CD4-positive, alpha-beta T cell treated with Interleukin-2 at 100 ng/mL for 4 hours (primary cell): Measurements from ENCODE around the gene NRP1.

Source experiments
- DNase-seq: peaks from one replicate; pipeline ENCODE4 v3.0.0-alpha.2; 2020; ENCODE audit warnings: low spot score

The NRP1 gene

DNA sequence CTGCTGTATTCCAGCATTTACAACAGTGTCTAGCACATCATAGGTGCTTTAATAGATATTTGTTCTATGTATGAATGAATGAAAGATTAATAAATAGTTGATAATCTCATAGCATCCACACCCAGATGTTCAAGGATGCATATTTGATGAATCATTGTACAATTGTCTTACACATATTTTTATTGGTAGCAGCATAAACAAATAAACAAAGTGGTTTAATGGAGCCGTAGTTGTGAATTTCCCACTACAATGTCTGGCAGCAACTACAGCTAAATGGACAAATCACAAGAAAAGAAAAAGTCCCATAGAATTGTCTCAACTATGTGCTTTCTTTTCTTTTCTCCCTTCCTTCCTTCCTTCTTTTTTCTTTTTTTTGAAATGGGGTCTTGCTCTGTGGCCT, 150.8 kb downstream of the NRP1 start:
- DNase-seq: no peak

DNA sequence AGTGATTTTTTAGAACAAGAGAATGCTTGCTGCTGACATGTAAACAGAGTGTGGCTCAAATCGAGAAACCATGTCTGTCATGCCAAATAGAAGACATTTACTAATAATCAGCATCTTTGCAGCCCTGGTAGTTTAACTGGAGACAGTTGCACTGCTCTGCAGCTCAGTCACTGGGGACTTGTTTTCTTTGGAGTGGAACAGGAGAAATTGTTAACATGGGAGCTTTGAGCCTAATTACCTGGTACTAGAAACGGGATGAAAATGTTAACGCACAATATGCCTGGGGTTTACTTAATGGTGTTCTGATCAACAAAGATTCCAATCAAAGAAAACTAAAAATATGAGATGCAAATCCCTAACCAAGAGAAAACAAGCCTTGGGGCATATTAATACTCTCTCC, 153.5 kb downstream of the NRP1 start:
- no peak for DNase-seq

DNA sequence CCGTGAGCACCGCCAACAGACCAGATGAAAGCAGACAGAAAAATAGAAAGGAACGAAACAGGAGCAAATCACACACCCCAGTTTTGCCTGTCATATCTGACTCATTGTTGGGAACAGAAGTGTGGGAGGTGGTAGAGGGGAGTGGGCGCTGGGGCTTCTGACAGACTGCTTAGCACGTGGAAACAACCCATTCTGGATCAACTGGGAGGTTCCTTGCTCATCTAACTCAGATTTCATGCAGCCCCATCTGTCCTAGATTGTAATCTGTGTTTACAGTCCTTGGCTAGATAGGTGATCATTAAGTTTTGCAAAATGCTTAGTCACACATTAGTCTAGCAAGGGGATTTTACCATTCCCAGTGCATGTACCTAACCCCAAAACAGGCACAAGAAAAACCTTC, 154.1 kb downstream of the NRP1 start:
- DNase-seq: no peak

DNA sequence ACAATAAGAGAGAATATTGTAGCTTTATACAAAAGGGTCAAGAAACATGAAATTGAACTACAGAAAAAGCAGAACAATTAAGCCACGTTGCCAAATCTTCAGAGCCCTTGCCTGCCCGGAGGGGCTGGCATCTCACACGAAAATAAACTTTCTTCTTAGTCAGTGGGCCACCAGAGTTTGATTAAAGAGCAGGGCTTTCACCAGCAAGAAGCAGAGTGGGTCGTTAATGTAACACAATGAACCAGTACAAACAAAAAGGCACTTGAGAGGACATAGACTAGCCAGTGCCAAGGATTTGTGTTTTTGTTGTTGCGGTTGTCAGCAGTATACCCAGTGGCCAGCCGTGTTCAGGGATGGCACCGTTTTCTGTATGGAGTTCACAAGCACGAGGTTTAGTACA, 155.4 kb downstream of the NRP1 start:
- no peak for DNase-seq

DNA sequence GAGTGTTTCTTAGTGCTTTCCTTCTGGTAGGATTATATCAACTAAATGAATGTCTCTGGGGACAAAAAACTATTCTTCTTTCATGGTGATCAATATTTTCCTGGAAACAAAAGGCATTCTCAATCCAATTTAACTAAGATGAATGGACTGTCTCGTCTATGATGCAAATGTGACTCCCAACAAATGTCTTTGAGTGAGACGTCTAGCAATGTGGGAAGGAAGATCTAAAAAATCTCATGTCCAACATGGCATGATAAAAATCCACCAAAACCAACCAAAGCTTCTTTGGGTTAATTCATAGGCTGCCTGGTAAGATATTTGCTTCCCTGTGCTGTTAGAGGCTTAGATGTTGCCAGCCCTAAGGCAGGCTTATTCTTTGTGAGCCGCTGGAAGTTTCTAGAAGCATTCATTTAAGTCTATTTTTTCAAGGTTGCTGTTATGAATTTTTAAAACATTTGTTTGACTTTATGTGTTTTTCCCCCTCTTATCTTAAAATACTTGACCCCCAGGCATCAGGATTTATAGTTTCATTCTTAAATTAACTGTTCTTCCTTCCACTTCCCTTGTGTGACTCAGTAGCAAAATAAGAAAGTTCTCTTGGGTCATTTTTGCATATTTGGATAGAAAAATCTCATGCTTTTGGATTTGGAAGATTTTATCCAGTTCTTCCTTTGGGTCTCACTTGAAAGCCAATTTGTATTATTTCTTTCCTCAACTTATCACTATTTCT, 156.3 kb downstream of the NRP1 start:
- no peak for DNase-seq

DNA sequence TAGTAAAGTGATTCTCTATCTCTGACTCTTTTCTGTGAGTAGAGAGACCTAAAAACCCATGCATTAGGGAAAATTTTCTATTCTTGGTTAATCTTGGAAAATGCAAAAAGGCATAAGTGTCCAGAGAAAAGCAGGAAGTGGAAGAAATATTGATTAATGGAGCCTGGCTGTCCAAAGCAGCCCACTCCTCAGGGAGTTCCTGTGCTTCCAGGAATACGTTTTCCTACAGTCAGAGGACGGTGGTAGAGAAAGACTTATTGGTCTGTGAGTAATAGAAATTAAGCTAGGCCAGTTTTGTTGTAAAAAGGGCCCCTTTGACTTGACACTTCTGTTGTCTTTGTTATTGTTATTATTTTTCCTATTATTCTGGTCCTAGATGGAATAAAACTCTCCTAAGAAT, 157.8 kb downstream of the NRP1 start:
- no peak for DNase-seq

DNA sequence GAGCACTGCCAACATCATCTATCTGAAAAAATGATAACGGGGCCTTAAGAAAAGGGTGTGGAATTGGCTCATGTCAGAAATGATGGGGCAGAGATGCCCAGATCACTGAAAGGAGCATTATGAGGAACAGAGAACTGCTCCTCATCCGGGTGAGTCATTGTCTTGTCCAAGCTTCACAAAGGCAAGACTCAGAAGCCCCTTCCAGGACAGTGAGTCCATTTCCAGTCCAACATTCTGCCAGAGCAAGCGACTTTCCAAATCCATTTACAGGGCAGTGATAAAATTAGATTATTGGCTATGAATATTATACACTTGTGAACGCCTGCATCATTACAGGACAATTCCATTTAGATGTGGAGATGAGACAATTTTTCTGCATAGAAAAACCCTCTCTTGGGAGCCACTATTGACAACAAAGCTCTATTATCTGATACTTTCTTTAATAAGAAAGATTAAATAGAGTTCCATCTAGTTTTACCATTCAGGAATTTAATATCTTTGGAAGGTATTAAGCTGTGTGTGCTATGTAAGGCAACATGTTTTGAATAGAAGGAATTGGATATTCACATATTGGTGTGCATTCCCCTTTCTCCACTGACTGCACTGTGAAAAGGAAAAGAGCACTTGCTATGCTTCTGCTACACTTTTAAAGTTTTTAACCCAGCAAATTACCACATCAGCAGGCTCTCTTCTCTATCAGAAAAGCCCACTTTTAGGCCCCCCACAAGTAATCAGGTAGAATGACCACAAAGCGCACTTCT, 159.6 kb downstream of the NRP1 start:
- DNase-seq: no peak

DNA sequence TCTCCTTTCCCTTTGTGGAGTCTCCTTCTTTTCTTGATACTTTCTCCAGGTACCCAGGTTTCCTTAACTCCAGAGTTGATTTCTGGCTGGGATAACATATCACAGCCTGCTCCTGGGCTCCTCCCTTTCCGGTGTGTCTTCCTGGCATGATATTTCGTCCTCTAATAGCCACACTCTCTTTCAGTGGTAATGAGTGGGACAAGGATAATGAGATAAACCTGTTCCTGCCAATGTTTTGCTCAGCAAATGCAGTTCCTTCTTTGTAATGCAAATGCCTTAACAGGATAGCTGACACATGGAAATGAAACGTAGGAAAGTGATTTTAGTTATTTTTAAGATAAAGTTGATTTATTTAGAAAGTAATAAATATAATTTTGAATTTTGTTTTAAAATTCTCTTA, 168.6 kb downstream of the NRP1 start:
- DNase-seq: no peak

DNA sequence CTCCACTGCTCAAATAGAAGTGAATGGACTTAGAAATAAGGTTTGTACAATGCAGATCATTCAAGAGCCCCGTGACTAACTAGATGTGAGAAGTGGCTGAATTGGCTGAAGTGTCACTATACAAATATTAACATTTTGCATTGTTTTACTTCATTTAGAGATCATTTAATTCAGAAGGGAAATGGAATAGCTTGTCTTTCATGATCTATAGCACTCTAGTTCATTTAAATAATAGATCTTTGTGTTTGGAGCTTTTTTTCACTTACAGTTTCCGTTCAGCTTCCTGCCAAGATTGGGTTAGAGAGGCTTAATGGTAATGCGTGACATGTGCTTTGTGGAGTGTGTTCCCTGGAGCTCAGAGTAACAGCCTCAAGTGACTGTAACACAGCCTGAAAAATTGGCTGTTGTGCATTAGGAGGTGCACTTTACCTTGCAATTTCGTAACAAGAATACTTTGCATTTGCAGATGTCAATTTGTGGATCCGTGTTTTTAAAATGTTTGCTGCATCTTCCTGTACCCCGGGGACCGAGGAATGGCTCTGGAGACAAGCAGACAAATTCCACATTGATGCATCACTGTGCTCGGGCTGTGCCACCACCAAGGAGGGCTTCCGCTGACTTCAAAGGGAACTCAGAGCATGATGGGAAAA, 170.3 kb downstream of the NRP1 start:
- no peak for DNase-seq

DNA sequence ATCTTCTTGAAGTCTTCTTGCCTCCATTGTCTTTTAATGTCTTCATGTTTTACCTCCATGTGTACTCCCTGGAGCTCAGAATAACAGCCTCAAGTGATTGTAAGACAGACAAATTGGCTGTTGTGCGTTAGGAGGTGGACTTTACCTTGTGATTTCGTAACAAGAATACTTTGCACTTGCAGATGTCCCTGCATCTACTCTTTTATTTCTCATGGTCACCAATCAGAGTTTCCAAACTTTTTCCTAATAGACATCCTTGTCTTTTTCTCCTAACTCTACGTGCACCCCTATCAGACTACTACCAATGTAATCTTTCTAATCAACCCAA, 172.3 kb downstream of the NRP1 start:
- no peak for DNase-seq

DNA sequence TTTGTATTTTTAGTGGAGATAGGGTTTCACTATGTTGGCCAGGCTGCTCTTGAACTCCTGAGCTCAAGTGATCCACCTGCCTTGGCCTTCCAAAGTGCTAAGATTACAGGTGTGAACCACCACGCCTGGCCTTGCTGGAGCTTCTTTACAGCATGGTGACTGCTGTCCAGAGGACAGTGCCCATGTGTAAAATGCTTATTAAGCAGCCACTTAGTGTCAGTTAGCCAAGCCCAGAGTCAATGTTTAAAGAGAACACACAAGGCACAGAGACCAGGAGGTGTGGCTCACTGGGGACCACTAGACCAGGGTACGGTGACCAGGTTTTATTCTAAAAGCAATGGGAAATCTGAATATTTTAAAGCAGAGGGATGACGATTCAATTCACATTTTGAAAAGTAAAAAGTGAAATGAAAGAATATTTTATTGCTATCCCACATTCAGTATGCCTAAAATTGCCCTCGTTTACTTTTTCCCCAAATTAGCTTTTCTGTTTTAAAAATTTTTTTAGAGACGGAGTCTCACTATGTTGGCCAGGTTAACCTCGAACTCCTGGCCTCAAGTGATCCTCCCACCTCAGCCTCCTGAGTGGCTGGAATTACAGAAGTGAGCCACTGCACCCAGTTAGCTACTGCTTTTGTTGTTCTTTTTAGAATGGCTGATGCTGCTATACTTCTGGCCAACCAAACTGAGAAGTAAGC, 172.8 kb downstream of the NRP1 start:
- DNase-seq: no peak

DNA sequence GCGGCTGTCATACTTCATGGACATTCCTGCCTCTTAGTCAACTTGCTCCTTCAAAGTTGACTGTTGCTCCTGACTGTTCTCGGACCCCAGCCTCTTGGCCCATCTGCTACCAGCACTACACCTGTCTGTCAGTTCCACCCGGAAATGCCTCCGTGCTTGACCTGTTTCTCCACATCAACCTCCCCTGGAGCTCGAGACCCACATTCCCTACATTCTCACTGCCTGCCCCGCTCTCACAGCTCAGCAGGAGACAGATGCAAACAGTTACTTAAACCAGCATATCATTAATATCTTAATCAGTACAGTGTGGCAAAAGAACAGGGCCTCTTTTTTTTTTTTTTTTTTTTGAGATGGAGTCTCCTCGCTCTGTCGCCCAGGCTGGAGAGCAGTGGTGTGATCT, 174.3 kb downstream of the NRP1 start:
- DNase-seq: no peak

DNA sequence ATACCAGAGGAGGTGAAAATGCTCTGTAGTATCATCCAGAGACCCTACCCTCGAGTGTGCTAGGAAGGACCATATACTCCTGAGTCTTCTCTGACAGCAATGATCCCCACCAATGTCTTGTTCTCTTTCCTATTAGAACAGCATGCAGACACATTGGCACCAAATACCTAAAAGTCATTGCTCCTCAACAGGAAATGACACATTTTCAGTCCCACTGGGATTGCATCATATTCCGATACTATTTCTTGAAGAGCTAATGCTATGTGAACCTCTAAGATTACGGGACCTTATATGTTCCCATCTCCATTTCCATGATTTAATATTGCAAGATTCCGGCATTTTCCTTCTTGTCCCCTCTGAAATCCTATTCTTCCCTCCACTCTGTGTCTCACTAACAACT, 177.4 kb downstream of the NRP1 start:
- no peak for DNase-seq

DNA sequence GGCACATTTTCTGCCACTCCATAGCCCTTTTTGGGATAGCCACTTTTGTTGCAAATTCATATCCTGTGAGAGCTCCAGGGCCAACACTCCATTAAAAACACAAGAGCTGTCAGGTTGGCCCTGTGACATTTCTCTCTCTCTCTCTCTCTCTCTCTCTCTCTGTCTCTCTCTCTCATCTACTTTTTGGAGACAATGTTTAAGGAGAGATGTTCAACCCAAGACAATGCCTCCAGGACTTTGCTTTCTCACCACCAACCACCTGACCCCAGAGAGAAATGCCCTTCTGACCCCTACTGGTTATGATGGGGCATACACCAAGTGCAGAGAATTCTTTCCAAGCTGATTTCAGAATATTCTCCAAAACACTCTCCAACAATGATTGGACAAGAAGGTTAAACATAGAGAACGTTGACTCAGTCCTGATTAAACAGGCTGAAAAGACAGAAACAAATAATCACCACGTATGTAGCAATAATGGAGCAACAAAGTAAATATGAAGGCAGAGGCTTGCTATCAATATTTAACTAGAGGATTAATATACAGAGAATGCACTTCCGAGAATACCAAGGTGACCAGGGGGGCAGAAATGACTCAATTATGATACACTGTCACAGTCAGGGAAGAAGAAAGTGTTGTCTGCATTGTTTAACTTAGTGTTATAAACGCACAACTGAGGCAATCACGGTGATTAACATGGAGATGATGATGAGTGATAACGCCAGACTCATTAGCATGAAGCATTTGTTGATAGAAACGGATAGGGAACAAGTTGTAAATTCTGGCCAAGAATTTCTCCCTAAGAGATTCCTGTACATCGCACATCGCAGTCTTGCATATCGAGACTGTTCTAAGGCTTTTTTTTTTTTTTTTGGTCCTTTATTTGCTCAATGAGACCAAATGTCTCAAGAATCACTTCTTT, 178.5 kb downstream of the NRP1 start:
- DNase-seq: peak; percentile 80

DNA sequence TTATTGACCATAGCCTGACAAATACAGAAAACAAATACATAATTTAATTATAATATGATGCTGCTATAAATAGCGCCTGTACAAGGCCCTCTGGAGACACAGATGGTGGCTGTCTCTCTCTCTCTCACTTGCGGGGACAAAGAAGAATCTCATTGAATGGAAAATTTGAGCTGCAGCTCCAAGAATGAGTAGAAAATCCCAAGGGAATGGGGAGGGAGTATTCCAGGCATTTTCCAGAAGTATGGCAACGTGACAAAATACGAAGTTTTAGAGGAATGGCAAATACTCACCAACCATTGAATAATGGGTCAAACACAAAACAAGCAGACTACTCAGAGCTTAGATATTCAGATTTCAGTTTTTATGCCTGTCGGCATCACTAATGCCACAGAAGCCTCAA, 179.9 kb downstream of the NRP1 start:
- DNase-seq: no peak

DNA sequence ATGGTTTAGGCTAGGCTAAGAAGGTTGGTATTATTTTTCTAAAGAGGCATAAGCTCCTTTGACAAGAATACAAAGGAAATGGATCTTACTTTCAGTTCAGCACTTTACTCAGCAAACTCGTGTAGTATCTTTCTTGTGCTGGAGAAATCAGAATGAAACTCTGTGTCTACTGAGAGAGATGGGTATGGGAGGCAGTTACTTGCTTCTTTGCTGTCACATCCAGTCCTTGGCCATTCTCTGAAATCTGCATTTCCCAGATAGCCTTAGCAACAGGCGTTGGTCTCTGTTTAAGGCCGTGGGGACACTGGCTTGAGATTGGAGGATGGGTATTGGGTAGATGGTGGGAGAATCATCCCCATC, 180.5 kb downstream of the NRP1 start:
- DNase-seq: no peak

DNA sequence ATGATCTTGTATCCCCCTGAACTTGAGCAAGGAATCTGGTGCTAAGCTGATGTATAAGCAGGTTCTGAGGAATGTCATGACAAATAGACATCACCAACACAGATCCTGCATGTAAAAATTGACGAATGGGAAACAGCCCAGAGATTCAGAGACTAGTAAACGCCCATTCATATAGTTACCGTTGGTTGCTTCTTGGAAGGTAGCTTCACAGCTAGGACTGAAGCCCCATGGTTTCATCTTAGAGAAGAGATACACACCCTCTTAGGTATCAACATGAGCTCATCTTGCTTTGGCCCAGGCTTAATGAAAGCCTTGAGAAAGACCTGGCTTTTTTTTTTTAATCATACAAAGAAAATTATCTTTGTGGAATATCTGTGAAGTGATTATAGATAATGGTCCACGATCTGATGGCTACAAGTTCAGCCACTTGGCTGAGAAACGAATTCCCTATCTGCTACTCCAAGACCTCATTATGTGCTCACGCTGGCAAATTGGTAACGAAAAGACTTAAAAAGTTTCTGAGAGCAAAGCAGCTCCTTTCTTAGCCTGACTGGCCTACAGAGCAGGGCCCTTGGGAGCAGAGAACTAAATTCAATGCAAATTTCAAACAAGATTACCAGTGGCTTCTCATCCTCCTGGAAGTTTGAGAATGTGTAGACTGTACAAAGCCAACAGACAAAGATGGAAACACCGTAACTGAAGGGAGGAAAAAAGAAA, 181.1 kb downstream of the NRP1 start:
- peak; percentile 65 for DNase-seq

DNA sequence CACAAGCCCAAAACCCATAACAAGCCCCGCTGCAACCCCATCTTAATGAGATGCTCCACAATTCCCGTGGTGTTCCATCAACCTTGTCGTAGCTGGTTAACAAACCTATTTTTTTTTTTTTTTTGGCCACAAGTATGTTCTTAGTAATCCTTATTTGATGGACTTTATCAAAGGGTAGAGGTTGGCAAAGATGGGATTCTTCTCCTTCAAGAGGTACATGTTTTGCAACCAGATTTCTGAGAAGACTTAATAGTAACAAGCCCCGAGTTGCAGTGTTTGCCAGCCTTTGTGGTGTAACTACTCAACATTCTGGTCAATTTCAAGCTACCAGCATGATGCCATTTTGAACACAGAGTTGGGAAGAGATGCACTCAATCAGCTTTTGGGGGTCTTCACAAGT, 181.7 kb downstream of the NRP1 start:
- no peak for DNase-seq

DNA sequence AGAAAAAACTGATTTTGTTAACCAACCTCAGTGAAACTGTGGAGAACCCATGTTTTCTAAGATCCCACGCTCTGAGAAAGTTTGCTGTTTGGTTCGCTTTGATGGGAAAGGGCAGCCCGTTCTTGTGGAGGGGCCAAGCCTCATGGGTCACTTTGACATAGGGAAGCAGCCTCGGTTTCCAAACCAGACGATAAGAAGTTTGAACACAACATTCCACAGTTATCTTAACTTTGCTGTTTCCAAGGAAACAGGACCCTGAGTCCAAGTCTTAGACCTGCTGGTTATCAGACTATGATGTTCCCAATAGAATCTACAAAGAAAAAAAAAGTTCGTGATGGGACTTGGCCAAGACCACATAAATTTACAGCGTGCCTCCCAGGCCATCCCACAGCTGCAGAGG, 182.3 kb downstream of the NRP1 start:
- DNase-seq: no peak

DNA sequence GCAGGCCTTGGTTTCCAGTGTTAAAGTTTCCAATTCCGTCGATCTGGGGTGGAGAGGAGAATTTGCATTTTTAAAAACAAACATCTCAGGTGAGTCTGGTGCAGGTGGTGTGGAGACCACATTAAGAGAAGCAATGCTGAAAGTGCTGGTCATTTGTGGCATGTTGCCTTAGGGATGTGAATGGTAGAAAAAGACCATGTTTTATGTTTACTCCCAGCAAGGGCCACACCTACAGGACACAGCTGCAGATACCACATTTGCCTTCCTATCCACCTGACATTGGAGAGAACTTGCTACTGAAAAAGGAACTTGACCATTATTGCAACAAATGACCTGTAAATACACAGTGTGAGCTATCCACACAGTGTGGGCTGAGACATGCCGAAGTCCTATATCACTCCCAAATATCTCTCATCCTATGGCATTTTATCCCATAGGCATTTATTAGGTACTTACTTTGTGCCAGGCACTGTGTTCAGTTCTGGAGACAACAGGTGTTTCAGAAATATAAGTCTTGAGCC, 183.1 kb downstream of the NRP1 start:
- no peak for DNase-seq

DNA sequence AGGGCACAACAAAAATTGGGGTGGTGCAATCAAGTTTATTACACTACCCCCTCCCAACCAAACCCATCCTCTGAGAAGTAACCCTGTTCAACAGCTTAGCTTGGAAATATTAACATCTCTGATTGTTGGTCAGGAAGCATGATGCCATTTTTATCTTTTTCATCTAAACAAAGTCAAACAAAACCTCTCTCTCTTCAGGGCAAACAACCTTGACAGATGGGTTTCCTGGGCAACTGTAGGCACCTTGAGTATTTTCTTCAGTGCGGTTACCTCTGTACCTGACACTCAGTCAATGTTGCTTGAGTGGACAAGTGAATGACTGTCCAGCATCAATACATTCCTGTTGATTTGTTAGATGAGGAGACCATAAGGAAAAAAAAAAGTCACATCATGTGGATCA, 183.6 kb downstream of the NRP1 start:
- DNase-seq: peak; percentile 71
